HCT116 (cell line): ENCODE data around the gene SUMO3. TPM values are rescaled to one million over a fixed set of nuclear protein-coding genes. Genes with fewer than 3 reads are reported as not detected.

ENCODE experiments used
- ATAC-seq: fragments of 200-7000 bp; cut with Tn5 transposase; 2 replicates; pipeline ENCODE4 v1.9.1; 2020; ENCODE audit warnings: mild to moderate bottlenecking, moderate library complexity
- BruUV-seq: library from RNA; stranded (reverse); fragments of 400-500 nt; replicated peaks from 2 replicates; lab custom pipeline; 2021; lab: Mats Ljungman, UMichigan
- CTCF ChIA-PET: fragments of 300-600 bp; sonication (Branson Sonifier 250); formaldehyde crosslinking; loops from one replicate; lab custom pipeline; 2021; ENCODE audit warnings: antibody characterized with exemption; lab: Charles Lee
- POLR2A ChIA-PET: fragments of 300-600, 350-600 bp; sonication (Branson Sonifier 250); formaldehyde crosslinking; loops from one replicate; lab custom pipeline; 2021; ENCODE audit warnings: antibody characterized with exemption; lab: Charles Lee
- RAD21 ChIA-PET, 2 experiments: fragments of 300-600 bp; sonication (Branson Sonifier 250); formaldehyde crosslinking; loops; one replicate each; lab custom pipeline; 2023; ENCODE audit warnings: low total read pairs in 2 of 2; ENCODE audit not compliant: uncharacterized antibody in 2 of 2, unreplicated experiment in 2 of 2, low non-redundant PET in 1 of 2; lab: Charles Lee
- DNase-seq: peaks from one replicate; pipeline ENCODE4 v3.0.0-alpha.2; 2010; ENCODE audit warnings: low read depth, low spot score
- H2AFZ ChIP-seq: fragments of 200-600 bp; shearing (Covaris generic), sonication (generic); 2 replicates; pipeline ENCODE4 v1.6.1; 2017; ENCODE audit warnings: low read depth, mixed run types, mixed read lengths, antibody characterized with exemption, low read length; ENCODE audit not compliant: poor library complexity, severe bottlenecking
- H3K27ac ChIP-seq: 2 replicates; pipeline ENCODE4 v1.5.1; 2012; ENCODE audit warnings: low read depth, low read length
- H3K27me3 ChIP-seq: fragments of 200-600 bp; sonication (generic); 2 replicates; pipeline ENCODE4 v1.6.1; 2016; ENCODE audit warnings: mixed run types, low read length, mixed read lengths; ENCODE audit not compliant: insufficient read depth
- H3K36me3 ChIP-seq, 2 experiments: fragments of 200-500 bp in 1 of 2; fragments of 200-600 bp in 1 of 2; sonication (Bioruptor generic) in 1 of 2; sonication (generic) in 1 of 2; 2 replicates each; pipeline versions ENCODE4 v1.5.1 to v1.6.1; 2014 to 2016; ENCODE audit warnings: low read length in 2 of 2, inconsistent platforms in 1 of 2, mixed read lengths in 1 of 2, mixed run types in 1 of 2; ENCODE audit not compliant: insufficient read depth in 2 of 2, control insufficient read depth in 1 of 2
- H3K4me1 ChIP-seq, 2 experiments: fragments of 200-600 bp in 1 of 2; sonication (generic) in 1 of 2; 2 replicates each; pipeline versions ENCODE4 v1.5.1 to v1.6.1; 2012 to 2017; ENCODE audit warnings: low read length in 2 of 2, inconsistent platforms in 1 of 2, mild to moderate bottlenecking in 1 of 2, mixed read lengths in 1 of 2, mixed run types in 1 of 2, moderate library complexity in 1 of 2; ENCODE audit not compliant: insufficient read depth in 2 of 2, control insufficient read depth in 1 of 2
- H3K4me2 ChIP-seq: fragments of 200-600 bp; sonication (generic); 2 replicates; pipeline ENCODE4 v1.6.1; 2017; ENCODE audit warnings: mixed run types, low read length, mixed read lengths
- H3K4me3 ChIP-seq, 2 experiments: fragments of 200-600 bp in 1 of 2; sonication (generic) in 1 of 2; replicated peaks in 1 of 2; 2 replicates each; pipeline ENCODE4 v1.5.1; 2011 to 2016; ENCODE audit warnings: low read length in 2 of 2, control low read depth in 1 of 2, low read depth in 1 of 2, mild to moderate bottlenecking in 1 of 2, mixed read lengths in 1 of 2, mixed run types in 1 of 2
- H3K79me2 ChIP-seq: fragments of 200-600 bp; sonication (generic); 2 replicates; pipeline ENCODE4 v1.6.1; 2017; ENCODE audit warnings: mild to moderate bottlenecking, mixed run types, low read length, moderate library complexity, mixed read lengths; ENCODE audit not compliant: insufficient read depth
- H3K9ac ChIP-seq: fragments of 200-600 bp; sonication (generic); 2 replicates; pipeline ENCODE4 v1.6.1; 2016; ENCODE audit warnings: low read length, mixed read lengths
- H3K9me2 ChIP-seq: fragments of 200-600 bp; sonication (generic), shearing (Covaris generic); 2 replicates; pipeline ENCODE4 v1.6.1; 2017; ENCODE audit warnings: mixed run types, mild to moderate bottlenecking, moderate library complexity; ENCODE audit not compliant: insufficient read depth
- H3K9me3 ChIP-seq, 2 experiments: fragments of 200-500 bp in 1 of 2; fragments of 200-600 bp in 1 of 2; sonication (Bioruptor generic) in 1 of 2; sonication (generic) in 1 of 2; 2 replicates each; pipeline ENCODE4 v1.6.1; 2014 to 2017; ENCODE audit warnings: low read length in 2 of 2, mixed read lengths in 2 of 2, inconsistent platforms in 1 of 2, low read depth in 1 of 2, mild to moderate bottlenecking in 1 of 2, mixed run types in 1 of 2, moderate library complexity in 1 of 2; ENCODE audit not compliant: control insufficient read depth in 1 of 2, insufficient read depth in 1 of 2
- H4K20me1 ChIP-seq: fragments of 200-600 bp; sonication (generic), shearing (Covaris generic); 2 replicates; pipeline ENCODE4 v1.6.1; 2017; ENCODE audit warnings: mixed run types, mild to moderate bottlenecking, moderate library complexity; ENCODE audit not compliant: insufficient read depth
- CBX3 ChIP-seq: IDR thresholded peaks from 2 replicates; pipeline ENCODE4 v1.6.1; 2012; ENCODE audit warnings: low read depth
- JUND ChIP-seq: IDR thresholded peaks from 2 replicates; pipeline ENCODE4 v1.6.1; 2012
- POLR2A ChIP-seq: IDR thresholded peaks from 2 replicates; pipeline ENCODE4 v1.7.0; 2011; ENCODE audit warnings: borderline replicate concordance; ENCODE audit not compliant: insufficient read depth, insufficient read length; ENCODE audit errors: extremely low read depth
- POLR2AphosphoS5 ChIP-seq: IDR thresholded peaks from 2 replicates; pipeline ENCODE4 v1.6.1; 2011; ENCODE audit warnings: mild to moderate bottlenecking, low read depth, low read length, moderate library complexity
- ZFX ChIP-seq: fragments of 450-650 bp; IDR thresholded peaks from 2 replicates; pipeline ENCODE4 v1.6.1; 2017
- intact Hi-C: fragments of 100-400 bp; cut with micrococcal nuclease; formaldehyde crosslinking; loops from 2 replicates; pipeline ENCODE4 v1.10.0; 2022
- total RNA-seq: library from RNA; stranded (reverse); gene quantifications from one replicate; pipeline ENCODE4 v1.2.1, GENCODE V29; 2021; ENCODE audit not compliant: unreplicated experiment
- TF ChIP-seq, protein P1 (sequence below): IDR thresholded peaks from 2 replicates; pipeline ENCODE4 v1.6.1; 2011; ENCODE audit warnings: mild to moderate bottlenecking, low read length, moderate library complexity; ENCODE audit not compliant: insufficient replicate concordance; ENCODE audit errors: extremely low read depth

The SUMO3 gene
- total RNA-seq, 1 experiment from 2014 or later = 31.5 TPM

GRCh38 chr21:44791993-44792392 is 25.9 kb downstream of the SUMO3 start:
- H3K4me2 ChIP-seq = no peak overlapping the region
- H3K9me2 ChIP-seq = no peaks in the 10 kb centered on the region
- ATAC-seq = no peak
- no peak overlapping the region for H3K4me3 ChIP-seq
- no peak overlapping the region for H2AFZ ChIP-seq
- no peak overlapping the region for H3K9ac ChIP-seq
- H4K20me1 ChIP-seq = peaks cover 16% of the 10 kb centered on the region; the same call in 1 of the 2 replicates
- intact Hi-C loops = no loop called here
- RAD21 ChIA-PET = no interaction called here
- H3K9me3 ChIP-seq = no peaks in the 10 kb centered on the region
- peaks cover 97% of the 10 kb centered on the region for H3K79me2 ChIP-seq
- H3K27me3 ChIP-seq = no peaks in the 10 kb centered on the region
- BruUV-seq = no TSS peak
- TF ChIP-seq JUND (no peak), CBX3 (no peak), POLR2AphosphoS5 (no peak), ZFX (no peak)
- TF ChIP-seq, protein P1, sequence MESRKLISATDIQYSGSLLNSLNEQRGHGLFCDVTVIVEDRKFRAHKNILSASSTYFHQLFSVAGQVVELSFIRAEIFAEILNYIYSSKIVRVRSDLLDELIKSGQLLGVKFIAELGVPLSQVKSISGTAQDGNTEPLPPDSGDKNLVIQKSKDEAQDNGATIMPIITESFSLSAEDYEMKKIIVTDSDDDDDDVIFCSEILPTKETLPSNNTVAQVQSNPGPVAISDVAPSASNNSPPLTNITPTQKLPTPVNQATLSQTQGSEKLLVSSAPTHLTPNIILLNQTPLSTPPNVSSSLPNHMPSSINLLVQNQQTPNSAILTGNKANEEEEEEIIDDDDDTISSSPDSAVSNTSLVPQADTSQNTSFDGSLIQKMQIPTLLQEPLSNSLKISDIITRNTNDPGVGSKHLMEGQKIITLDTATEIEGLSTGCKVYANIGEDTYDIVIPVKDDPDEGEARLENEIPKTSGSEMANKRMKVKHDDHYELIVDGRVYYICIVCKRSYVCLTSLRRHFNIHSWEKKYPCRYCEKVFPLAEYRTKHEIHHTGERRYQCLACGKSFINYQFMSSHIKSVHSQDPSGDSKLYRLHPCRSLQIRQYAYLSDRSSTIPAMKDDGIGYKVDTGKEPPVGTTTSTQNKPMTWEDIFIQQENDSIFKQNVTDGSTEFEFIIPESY = no peak
- CTCF ChIA-PET = no interaction called here
- H3K36me3 ChIP-seq = peaks cover 2 to 28% of the 10 kb centered on the region in 2 experiments; a peak in 1 of 4 replicates
- no peak for DNase-seq
- no peaks in the 10 kb centered on the region for H3K4me1 ChIP-seq
- H3K27ac ChIP-seq = no peak overlapping the region
- POLR2A ChIA-PET = no interaction called here

- DNase-seq (no peak), ATAC-seq (no peak)
- no peak overlapping the region for H3K4me2 ChIP-seq
- H3K9ac ChIP-seq = no peak overlapping the region
- H3K9me2 ChIP-seq = no peaks in the 10 kb centered on the region
- CTCF ChIA-PET = interaction anchor here (0.6 kb wide), 1 partner anchor 109 kb away, joined by 3 read pairs; the partner anchor contains the start of gene KRTAP12-1
- peaks cover 97% of the 10 kb centered on the region for H3K79me2 ChIP-seq
- H3K27me3 ChIP-seq = no peaks in the 10 kb centered on the region
- no peaks in the 10 kb centered on the region for H3K9me3 ChIP-seq
- H4K20me1 ChIP-seq = peaks cover 16% of the 10 kb centered on the region; the same call in 1 of the 2 replicates
- no peak overlapping the region for H2AFZ ChIP-seq
- RAD21 ChIA-PET = no interaction called here
- intact Hi-C loops = no loop called here
- H3K4me3 ChIP-seq = no peak overlapping the region
- POLR2A ChIA-PET = no interaction called here
- H3K36me3 ChIP-seq = peaks cover 2 to 24% of the 10 kb centered on the region in 2 experiments; a peak in 1 of 4 replicates
- no TSS peak for BruUV-seq
- TF ChIP-seq POLR2A = no peak
- H3K27ac ChIP-seq = no peak overlapping the region
- no peaks in the 10 kb centered on the region for H3K4me1 ChIP-seq
These were observed 26.6 kb downstream of the SUMO3 start for GRCh38 chr21:44791246-44791645.
